Measurements from ENCODE around the gene C2orf49.
A peak's percentile ranks its signal among the peaks of the same experiment; 100 is the strongest.

The C2orf49 gene

GRCh38 chr2:105395691-105396090, 58.4 kb downstream of the C2orf49 start:
- DNase-seq (ENCODE audit: low read depth) = peak; percentile 7
- H3K4me3 ChIP-seq (ENCODE audit: low read depth, low read length) = no peak overlapping the region
- TF ChIP-seq CTCF (IDR thresholded peaks at IDR 0.05; ENCODE audit: control insufficient read depth, extremely low read depth, insufficient read depth) = no peak

GRCh38 chr2:105396254-105397024, 59.1 kb downstream of the C2orf49 start:
- no peak for TF ChIP-seq CTCF (IDR thresholded peaks at IDR 0.05; ENCODE audit: control insufficient read depth, extremely low read depth, insufficient read depth)
- H3K4me3 ChIP-seq (ENCODE audit: low read depth, low read length) = no peak overlapping the region
- no peak for DNase-seq (ENCODE audit: low read depth)

- no peak for TF ChIP-seq CTCF (IDR thresholded peaks at IDR 0.05; ENCODE audit: control insufficient read depth, extremely low read depth, insufficient read depth)
- H3K4me3 ChIP-seq (ENCODE audit: low read depth, low read length) = no peak overlapping the region
- DNase-seq (ENCODE audit: low read depth) = no peak
Observed at GRCh38 chr2:105397025-105397722, 59.8 kb downstream of the C2orf49 start.

GRCh38 chr2:105397953-105398335, 60.6 kb downstream of the C2orf49 start:
- H3K4me3 ChIP-seq (ENCODE audit: low read depth, low read length) = no peak overlapping the region
- TF ChIP-seq CTCF (IDR thresholded peaks at IDR 0.05; ENCODE audit: control insufficient read depth, extremely low read depth, insufficient read depth) = no peak
- no peak for DNase-seq (ENCODE audit: low read depth)

- peak; percentile 11 for DNase-seq (ENCODE audit: low read depth)
- peak; percentile 47 for TF ChIP-seq CTCF (IDR thresholded peaks at IDR 0.05; ENCODE audit: control insufficient read depth, extremely low read depth, insufficient read depth)
- H3K4me3 ChIP-seq (ENCODE audit: low read depth, low read length) = peak within 1 kb of the TSS; percentile 46
Observed at GRCh38 chr2:105398336-105399206, 61.2 kb downstream of the C2orf49 start, which contains the start of gene FHL2. Gene FHL2, minus strand, starts transcription at chr2:105399051. Its CDS starts 12,535 bp downstream, at chr2:105386516.

Measured in LNCaP clone FGC (cell line).